Neuronal stem cell (in vitro differentiated cells): ENCODE measurements around the gene ITIH3.

Source experiments
- DNase-seq: peaks from one replicate; pipeline ENCODE4 v3.0.0-alpha.2; 2013; ENCODE audit warnings: low spot score
- H2AFZ ChIP-seq: one replicate; pipeline ENCODE4 v1.6.1; 2013; ENCODE audit warnings: mild to moderate bottlenecking, low read length, inconsistent platforms
- H2AK5ac ChIP-seq: 2 replicates; pipeline ENCODE4 v1.6.1; 2013; ENCODE audit warnings: low read depth, mild to moderate bottlenecking, inconsistent platforms, low read length, moderate library complexity, mixed read lengths
- H2BK120ac ChIP-seq: 2 replicates; pipeline ENCODE4 v1.6.1; 2013; ENCODE audit warnings: low read depth, mild to moderate bottlenecking, inconsistent platforms, low read length, moderate library complexity, mixed read lengths
- H2BK12ac ChIP-seq: one replicate; pipeline ENCODE4 v1.6.1; 2013; ENCODE audit warnings: low read length, inconsistent platforms
- H2BK15ac ChIP-seq: 2 replicates; pipeline ENCODE4 v1.6.1; 2013; ENCODE audit warnings: mild to moderate bottlenecking, low read length, inconsistent platforms, mixed read lengths
- H2BK5ac ChIP-seq: one replicate; pipeline ENCODE4 v1.6.1; 2013; ENCODE audit warnings: inconsistent platforms, mild to moderate bottlenecking, low read length, moderate library complexity
- H3K14ac ChIP-seq: one replicate; pipeline ENCODE4 v1.6.1; 2013; ENCODE audit warnings: low read length, inconsistent platforms
- H3K18ac ChIP-seq: 2 replicates; pipeline ENCODE4 v1.6.1; 2013; ENCODE audit warnings: low read length, inconsistent platforms
- H3K23ac ChIP-seq: 2 replicates; pipeline ENCODE4 v1.6.1; 2013; ENCODE audit warnings: low read depth, mild to moderate bottlenecking, mixed read lengths, low read length, inconsistent platforms; ENCODE audit not compliant: poor library complexity
- H3K27ac ChIP-seq: replicated peaks from 3 replicates; pipeline ENCODE4 v1.5.1; 2013; ENCODE audit warnings: low read length, inconsistent platforms
- H3K27me3 ChIP-seq, 3 experiments: 2 replicates each; pipeline ENCODE4 v1.6.1; 2013; ENCODE audit warnings: low read length in 3 of 3, mild to moderate bottlenecking in 2 of 3, inconsistent platforms in 1 of 3, low read depth in 1 of 3, mixed read lengths in 1 of 3, moderate library complexity in 1 of 3; ENCODE audit not compliant: control insufficient read depth in 3 of 3, insufficient read depth in 3 of 3
- H3K36me3 ChIP-seq, 2 donors: replicated peaks in 1 of 2; 2 replicates each; pipeline ENCODE4 v1.6.1; 2013; ENCODE audit warnings: low read length in 2 of 2; ENCODE audit not compliant: control insufficient read depth in 2 of 2, insufficient read depth in 2 of 2
- H3K4ac ChIP-seq: 2 replicates; pipeline ENCODE4 v1.6.1; 2013; ENCODE audit warnings: inconsistent platforms, mild to moderate bottlenecking, low read length, moderate library complexity
- H3K4me1 ChIP-seq, 2 donors: 1 replicate in 1 of 2; 2 replicates in 1 of 2; pipeline ENCODE4 v1.6.1; 2013; ENCODE audit warnings: low read length in 2 of 2, low read depth in 1 of 2; ENCODE audit not compliant: control insufficient read depth in 2 of 2, insufficient read depth in 1 of 2
- H3K4me2 ChIP-seq: one replicate; pipeline ENCODE4 v1.6.1; 2013; ENCODE audit warnings: mild to moderate bottlenecking, low read length, inconsistent platforms; ENCODE audit not compliant: insufficient read depth, poor library complexity, severe bottlenecking
- H3K4me3 ChIP-seq, 2 donors: 2 replicates each; pipeline ENCODE4 v1.5.1; 2013; ENCODE audit warnings: low read length in 2 of 2, mild to moderate bottlenecking in 2 of 2, inconsistent platforms in 1 of 2, moderate library complexity in 1 of 2
- H3K79me1 ChIP-seq: one replicate; pipeline ENCODE4 v1.6.1; 2013; ENCODE audit warnings: low read depth, mild to moderate bottlenecking, inconsistent platforms, low read length, moderate library complexity
- H3K9ac ChIP-seq: one replicate; pipeline ENCODE4 v1.6.1; 2013; ENCODE audit warnings: mild to moderate bottlenecking, low read depth, low read length, inconsistent platforms; ENCODE audit not compliant: poor library complexity
- H3K9me3 ChIP-seq, 2 donors: replicated peaks in 1 of 2; 2 replicates each; pipeline versions ENCODE3 to v1.6.1; 2013; ENCODE audit warnings: low read length in 2 of 2, mild to moderate bottlenecking in 2 of 2, inconsistent platforms in 1 of 2, low read depth in 1 of 2, mixed read lengths in 1 of 2, moderate library complexity in 1 of 2; ENCODE audit not compliant: control insufficient read depth in 2 of 2, insufficient read depth in 1 of 2
- H4K8ac ChIP-seq: one replicate; pipeline ENCODE4 v1.6.1; 2013; ENCODE audit warnings: low read depth, mild to moderate bottlenecking, inconsistent platforms, low read length, moderate library complexity
- H4K91ac ChIP-seq: one replicate; pipeline ENCODE4 v1.6.1; 2013; ENCODE audit warnings: low read length, low read depth, mild to moderate bottlenecking, inconsistent platforms; ENCODE audit not compliant: poor library complexity
- WGBS, 2 donors: extraction: QIAGEN DNeasy Blood & Tissue Kit; methylation state at CpG; one replicate each; pipeline ENCODE4 v1.1.7; 2013; ENCODE audit warnings: missing lambda C conversion rate in 2 of 2, mixed read lengths in 1 of 2; ENCODE audit not compliant: insufficient read length in 2 of 2, insufficient replicate concordance in 1 of 2; ENCODE audit errors: extremely low coverage in 2 of 2; 5-methylcytosine and 5-hydroxymethylcytosine counted together

Gene ITIH3

DNA sequence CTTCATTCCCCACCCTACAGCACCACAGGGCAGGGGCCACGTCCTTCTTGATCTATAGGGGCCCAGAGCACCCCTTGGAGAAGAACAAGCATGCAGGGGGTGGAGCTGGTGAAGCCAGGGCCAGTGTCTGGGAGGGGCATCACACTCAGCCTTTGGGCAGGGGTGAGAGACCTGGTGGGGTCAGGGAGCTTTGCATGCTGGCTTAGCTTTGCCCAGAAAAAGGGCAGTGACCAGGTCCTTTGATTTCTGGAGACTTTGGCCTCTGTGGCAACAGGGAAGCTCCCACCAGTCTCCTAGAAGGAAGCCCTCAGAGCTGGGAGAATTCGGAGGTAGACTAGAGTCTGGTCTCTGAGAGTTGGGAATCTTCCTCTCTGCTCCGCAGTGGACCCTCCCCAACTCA is 34.9 kb downstream of the ITIH3 start:
- Histone ChIP-seq H3K27me3 (no peaks in the 10 kb centered on the region), H3K4me3 (no peak overlapping the region), H3K23ac (peak overlapping the region; percentile 92), H2AK5ac (no peak overlapping the region), H3K27ac (no peak overlapping the region), H2BK15ac (peak overlapping the region; percentile 22), H3K18ac (no peak overlapping the region), H3K9me3 (no peaks in the 10 kb centered on the region), H2BK120ac (no peak overlapping the region), H3K14ac (no peak overlapping the region), H2AFZ (no peak overlapping the region), H4K91ac (no peak overlapping the region), H3K9ac (no peak overlapping the region), H3K4me1 (peaks cover 5 to 12% of the 10 kb centered on the region in 2 donors), H3K4me2 (no peak overlapping the region), H2BK12ac (no peak overlapping the region), H3K36me3 (no peaks in the 10 kb centered on the region), H3K4ac (no peak overlapping the region), H2BK5ac (no peak overlapping the region), H4K8ac (no peak overlapping the region), H3K79me1 (no peaks in the 10 kb centered on the region)
- DNase-seq: no peak
- WGBS, 2 donors: no CpG with 5 or more reads among the region's 3 CpGs

GRCh38 chr3:52829906-52830463 is 35.4 kb downstream of the ITIH3 start:
- Histone ChIP-seq H3K4ac (no peak overlapping the region), H4K91ac (no peak overlapping the region), H4K8ac (no peak overlapping the region), H3K4me3 (no peak overlapping the region), H2BK120ac (no peak overlapping the region), H3K9me3 (no peaks in the 10 kb centered on the region), H3K9ac (peak overlapping the region; percentile 31), H2BK15ac (peak overlapping the region; percentile 22), H2BK12ac (peak overlapping the region; percentile 31), H2AK5ac (no peak overlapping the region), H3K27me3 (no peaks in the 10 kb centered on the region), H3K14ac (peak overlapping the region; percentile 85), H3K23ac (peak overlapping the region; percentile 92), H3K18ac (peak overlapping the region; percentile 16), H3K4me1 (peaks cover 10 to 17% of the 10 kb centered on the region in 2 donors), H3K79me1 (no peaks in the 10 kb centered on the region), H2AFZ (no peak overlapping the region), H2BK5ac (no peak overlapping the region), H3K27ac (no peak overlapping the region), H3K36me3 (no peaks in the 10 kb centered on the region), H3K4me2 (no peak overlapping the region)
- no peak for DNase-seq
- WGBS, 2 donors: no CpG with 5 or more reads among the region's 10 CpGs

- Histone ChIP-seq H3K18ac (peak within 1 kb of the TSS; percentile 16), H2BK15ac (peak within 1 kb of the TSS; percentile 22), H3K4me1 (peaks cover 16 to 24% of the 10 kb centered on the region in 2 donors), H3K14ac (peak within 1 kb of the TSS; percentile 85), H2BK120ac (no peak within 1 kb of the TSS), H4K91ac (no peak within 1 kb of the TSS), H4K8ac (no peak within 1 kb of the TSS), H2BK12ac (peak within 1 kb of the TSS; percentile 31), H2BK5ac (no peak within 1 kb of the TSS), H3K27me3 (no peaks in the 10 kb centered on the region), H3K23ac (peak within 1 kb of the TSS; percentile 92), H3K4me3 (no peak within 1 kb of the TSS), H3K36me3 (no peaks in the 10 kb centered on the region), H2AFZ (no peak within 1 kb of the TSS), H3K4ac (no peak within 1 kb of the TSS), H3K27ac (no peak within 1 kb of the TSS), H3K9ac (peak within 1 kb of the TSS; percentile 31), H3K4me2 (no peak within 1 kb of the TSS), H3K79me1 (no peaks in the 10 kb centered on the region), H3K9me3 (no peaks in the 10 kb centered on the region), H2AK5ac (no peak within 1 kb of the TSS)
- WGBS, 2 donors: no CpG with 5 or more reads among the region's 16 CpGs
- no peak for DNase-seq
These were observed 36.1 kb downstream of the ITIH3 start, which contains the start of gene ITIH4 for GRCh38 chr3:52830535-52831258. Gene ITIH4 (minus strand): TSS chr3:52830672. CDS start chr3:52830642, 30 bp downstream.

DNA sequence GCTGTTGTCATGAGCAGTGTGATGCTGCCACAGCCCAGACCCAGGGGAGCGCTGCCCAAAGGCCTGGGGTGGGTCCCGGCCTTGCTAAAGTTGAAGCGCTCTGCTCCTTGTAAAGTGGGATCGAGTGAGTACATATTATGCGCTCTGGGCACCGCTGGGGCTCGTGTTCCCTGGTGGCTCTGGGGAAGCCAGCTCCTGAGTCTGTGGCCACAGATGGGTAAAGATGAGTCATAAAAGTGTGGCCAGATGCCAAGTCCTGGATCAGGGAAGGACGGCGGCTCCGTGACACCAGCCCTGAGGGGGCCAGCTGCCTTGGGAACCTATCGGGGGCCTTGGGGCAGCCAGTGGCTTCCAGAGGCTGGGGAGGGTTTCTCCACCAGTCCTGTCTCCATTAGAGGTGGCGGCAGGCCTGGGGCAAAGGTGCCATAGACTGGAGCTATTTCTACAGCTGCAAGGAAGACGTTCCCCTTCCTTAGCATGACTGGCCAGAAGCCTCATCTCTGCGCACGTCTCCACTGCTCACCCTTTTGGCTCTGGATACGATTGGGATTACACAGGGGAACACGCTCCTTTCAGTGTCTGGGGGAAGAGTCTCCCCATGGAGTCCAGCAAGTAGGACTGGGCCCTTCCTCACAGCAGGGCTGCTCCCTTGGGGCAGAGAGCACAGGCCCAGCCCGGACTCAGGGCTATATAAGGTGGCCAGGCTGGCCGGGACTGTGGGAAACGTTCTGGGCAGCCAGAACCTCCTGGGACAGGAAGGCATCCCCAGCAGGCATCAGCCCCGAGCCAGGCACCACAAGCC is 37.1 kb downstream of the ITIH3 start:
- no peak overlapping the region for H3K4me3 ChIP-seq
- no peak overlapping the region for H4K8ac ChIP-seq
- no peak overlapping the region for H2AFZ ChIP-seq
- DNase-seq: no peak
- H2BK12ac ChIP-seq: no peak overlapping the region
- no peaks in the 10 kb centered on the region for H3K36me3 ChIP-seq
- H3K9me3 ChIP-seq: no peaks in the 10 kb centered on the region
- no peak overlapping the region for H4K91ac ChIP-seq
- no CpG with 5 or more reads among the region's 21 CpGs for WGBS, 2 donors
- H2BK120ac ChIP-seq: no peak overlapping the region
- H3K18ac ChIP-seq: peak overlapping the region; percentile 15
- no peak overlapping the region for H3K27ac ChIP-seq
- no peak overlapping the region for H3K14ac ChIP-seq
- H2BK15ac ChIP-seq: peak overlapping the region; percentile 54
- H2BK5ac ChIP-seq: no peak overlapping the region
- H3K79me1 ChIP-seq: no peaks in the 10 kb centered on the region
- peak overlapping the region; percentile 1 for H3K9ac ChIP-seq
- peak overlapping the region; percentile 26 for H3K23ac ChIP-seq
- H3K4me1 ChIP-seq: peaks cover 18 to 28% of the 10 kb centered on the region in 2 donors
- no peak overlapping the region for H3K4ac ChIP-seq
- H3K4me2 ChIP-seq: no peak overlapping the region
- H3K27me3 ChIP-seq: no peaks in the 10 kb centered on the region
- H2AK5ac ChIP-seq: no peak overlapping the region
